Measurements from ENCODE around the gene RREB1. TPM values are rescaled to one million over a fixed set of nuclear protein-coding genes. Genes with fewer than 3 reads are reported as not detected.

The RREB1 gene
- polyA plus RNA-seq, 1 experiment: 2.6 TPM

DNA sequence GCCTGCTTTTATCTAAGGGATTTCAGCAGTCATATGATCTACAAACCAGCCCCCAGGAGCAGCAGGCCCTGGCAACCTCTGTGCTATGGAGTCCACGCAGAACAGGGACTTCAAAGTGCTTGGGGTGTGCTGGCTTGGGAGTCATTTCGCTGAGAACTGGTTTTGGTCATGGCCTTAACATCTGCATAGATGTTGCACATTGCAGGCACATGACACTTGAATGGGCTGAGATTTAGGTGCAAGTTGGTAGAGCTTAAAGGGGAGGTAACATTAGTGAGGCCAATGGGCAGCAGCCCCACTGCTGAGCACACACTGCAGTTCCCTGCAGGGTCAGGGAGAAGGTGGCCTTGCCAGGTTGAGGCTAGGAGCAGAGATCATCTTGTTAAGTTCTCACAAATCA, 43.6 kb downstream of the RREB1 start:
- no peak for DNase-seq (ENCODE audit: low read depth, low spot score)
- POLR2A ChIA-PET: no interaction called here
- CTCF ChIA-PET: interaction anchor here (0.9 kb wide), 1 partner anchor 92 kb away, joined by 3 read pairs; no protein-coding TSS in a partner anchor

DNA sequence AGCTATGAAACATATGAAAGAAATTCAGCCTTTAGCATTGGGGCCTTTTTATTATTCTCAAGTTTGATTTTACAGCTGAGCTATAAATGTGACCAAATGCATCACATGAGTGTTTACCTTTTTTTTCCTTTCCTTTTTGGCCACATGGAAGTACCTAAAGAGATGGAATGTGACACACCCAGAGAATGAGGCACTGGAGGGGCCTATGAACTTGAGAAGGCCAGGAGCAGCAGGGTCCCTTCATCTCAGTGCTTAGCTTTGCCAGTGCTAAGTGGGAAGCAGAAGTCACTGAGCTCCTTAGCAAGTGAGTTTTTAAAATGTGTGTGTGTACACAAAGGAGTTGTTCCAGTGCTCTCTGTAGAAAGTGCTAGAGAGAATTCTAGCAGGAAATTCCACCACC, 44.7 kb downstream of the RREB1 start:
- Histone ChIP-seq H3K27me3 (ENCODE audit: control insufficient read depth, insufficient read depth, low read length) (no peaks in the 10 kb centered on the region), H3K9me3 (ENCODE audit: control insufficient read depth, insufficient read depth, low read length) (no peaks in the 10 kb centered on the region), H3K27ac (ENCODE audit: low read depth, low read length) (no peak overlapping the region), H3K4me3 (ENCODE audit: low read depth, low read length) (no peak overlapping the region)
- TF ChIP-seq, protein P1, sequence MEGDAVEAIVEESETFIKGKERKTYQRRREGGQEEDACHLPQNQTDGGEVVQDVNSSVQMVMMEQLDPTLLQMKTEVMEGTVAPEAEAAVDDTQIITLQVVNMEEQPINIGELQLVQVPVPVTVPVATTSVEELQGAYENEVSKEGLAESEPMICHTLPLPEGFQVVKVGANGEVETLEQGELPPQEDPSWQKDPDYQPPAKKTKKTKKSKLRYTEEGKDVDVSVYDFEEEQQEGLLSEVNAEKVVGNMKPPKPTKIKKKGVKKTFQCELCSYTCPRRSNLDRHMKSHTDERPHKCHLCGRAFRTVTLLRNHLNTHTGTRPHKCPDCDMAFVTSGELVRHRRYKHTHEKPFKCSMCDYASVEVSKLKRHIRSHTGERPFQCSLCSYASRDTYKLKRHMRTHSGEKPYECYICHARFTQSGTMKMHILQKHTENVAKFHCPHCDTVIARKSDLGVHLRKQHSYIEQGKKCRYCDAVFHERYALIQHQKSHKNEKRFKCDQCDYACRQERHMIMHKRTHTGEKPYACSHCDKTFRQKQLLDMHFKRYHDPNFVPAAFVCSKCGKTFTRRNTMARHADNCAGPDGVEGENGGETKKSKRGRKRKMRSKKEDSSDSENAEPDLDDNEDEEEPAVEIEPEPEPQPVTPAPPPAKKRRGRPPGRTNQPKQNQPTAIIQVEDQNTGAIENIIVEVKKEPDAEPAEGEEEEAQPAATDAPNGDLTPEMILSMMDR (IDR thresholded peaks at IDR 0.05; ENCODE audit: low read depth, low read length): no peak
- ChIA-PET CTCF (interaction anchor here (0.7 to 1.7 kb wide), 4 partner anchors 27 to 428 kb away, joined by 3 to 4 read pairs (median 3); no protein-coding TSS in a partner anchor), POLR2A (interaction anchor here (1.4 kb wide), 1 partner anchor 14 kb away, joined by 5 read pairs; no protein-coding TSS in a partner anchor)
- DNase-seq (ENCODE audit: low read depth, low spot score): no peak

More for the DNA sequence above, 43.6 kb downstream of the RREB1 start:
- no peak overlapping the region for H3K4me3 ChIP-seq (ENCODE audit: low read depth, low read length)
- H3K9me3 ChIP-seq (ENCODE audit: control insufficient read depth, insufficient read depth, low read length): no peaks in the 10 kb centered on the region
- TF ChIP-seq, protein P1 (IDR thresholded peaks at IDR 0.05; ENCODE audit: low read depth, low read length): no peak
- no peaks in the 10 kb centered on the region for H3K27me3 ChIP-seq (ENCODE audit: control insufficient read depth, insufficient read depth, low read length)
- no peak overlapping the region for H3K27ac ChIP-seq (ENCODE audit: low read depth, low read length)

DNA sequence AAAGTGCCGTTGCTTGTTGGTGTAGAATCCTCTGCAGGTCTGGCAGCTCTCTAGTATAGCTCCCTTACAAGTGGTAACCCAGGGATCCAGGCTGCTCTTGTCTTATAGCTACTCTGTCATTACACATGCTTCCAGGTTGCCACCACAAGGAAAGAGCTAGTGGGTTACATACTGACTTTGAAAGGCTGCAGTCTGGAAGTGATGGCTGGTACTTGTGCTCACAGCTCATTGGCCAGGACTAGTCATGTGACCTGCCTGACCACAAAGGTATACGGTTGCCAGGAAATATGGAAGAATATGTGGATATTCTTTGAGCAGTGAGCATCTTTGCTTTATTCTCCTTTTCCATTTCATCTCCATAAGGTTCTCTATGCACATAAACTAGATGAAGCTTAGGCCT, 46.0 kb downstream of the RREB1 start:
- ChIA-PET CTCF (interaction anchor here (1.1 to 1.8 kb wide), 4 partner anchors 85 to 430 kb away, joined by 3 to 6 read pairs (median 4); no protein-coding TSS in a partner anchor), POLR2A (no interaction called here)
- DNase-seq (ENCODE audit: low read depth, low spot score): no peak
- Histone ChIP-seq H3K4me3 (ENCODE audit: low read depth, low read length) (no peak overlapping the region), H3K27me3 (ENCODE audit: control insufficient read depth, insufficient read depth, low read length) (no peaks in the 10 kb centered on the region), H3K9me3 (ENCODE audit: control insufficient read depth, insufficient read depth, low read length) (no peaks in the 10 kb centered on the region), H3K27ac (ENCODE audit: low read depth, low read length) (no peak overlapping the region)
- TF ChIP-seq, protein P1 (IDR thresholded peaks at IDR 0.05; ENCODE audit: low read depth, low read length): no peak

DNA sequence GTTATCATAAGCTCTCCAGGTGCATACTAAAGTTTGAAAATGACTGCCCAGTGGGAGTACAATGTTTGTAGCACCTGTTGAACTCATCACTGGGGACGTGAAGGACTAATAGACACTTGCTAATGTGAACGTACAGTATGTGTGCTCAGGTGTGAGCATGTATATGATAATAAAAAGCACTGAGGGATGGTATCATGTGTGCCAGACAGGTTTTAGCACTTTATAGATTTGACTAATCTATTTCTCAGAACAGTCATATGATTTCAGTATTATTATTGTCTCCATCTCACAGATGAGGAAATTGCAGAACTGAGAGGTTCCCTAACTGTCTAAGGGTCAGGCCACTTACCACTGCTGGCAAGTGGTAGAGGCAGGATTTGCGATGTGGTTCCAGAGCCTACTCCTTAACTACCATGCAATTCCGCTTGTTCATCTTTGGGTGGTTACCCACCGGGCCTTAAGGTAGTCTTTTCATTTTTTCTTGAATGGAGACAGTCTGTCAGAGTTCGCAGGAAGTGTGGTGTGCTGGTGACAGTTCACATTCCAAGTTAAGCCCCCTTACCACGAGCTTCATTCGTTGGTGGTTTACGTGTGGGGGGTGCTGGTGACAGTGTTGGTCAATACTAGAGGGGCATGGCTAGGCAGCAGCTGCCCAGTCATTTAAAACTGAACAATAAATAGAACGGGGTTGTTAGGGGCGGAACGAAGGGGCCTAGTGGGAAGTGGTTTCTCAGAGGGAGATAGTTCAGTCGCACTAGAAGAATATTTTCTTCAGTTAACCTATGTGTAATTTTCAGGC, 46.8 kb downstream of the RREB1 start:
- H3K4me3 ChIP-seq (ENCODE audit: low read depth, low read length): no peak overlapping the region
- H3K27ac ChIP-seq (ENCODE audit: low read depth, low read length): no peak overlapping the region
- no peak for DNase-seq (ENCODE audit: low read depth, low spot score)
- TF ChIP-seq, protein P1 (IDR thresholded peaks at IDR 0.05; ENCODE audit: low read depth, low read length): no peak
- POLR2A ChIA-PET: interaction anchor here (1.2 kb wide), 1 partner anchor 13 kb away, joined by 4 read pairs; no protein-coding TSS in a partner anchor
- H3K27me3 ChIP-seq (ENCODE audit: control insufficient read depth, insufficient read depth, low read length): no peaks in the 10 kb centered on the region
- no peaks in the 10 kb centered on the region for H3K9me3 ChIP-seq (ENCODE audit: control insufficient read depth, insufficient read depth, low read length)
- CTCF ChIA-PET: interaction anchor here (1.8 kb wide), 1 partner anchor 89 kb away, joined by 6 read pairs; no protein-coding TSS in a partner anchor
